Measurements from ENCODE around the gene SPON2.

Gene SPON2

GRCh38 chr4:1208970-1209704, 36.8 kb upstream of the SPON2 start:
- ATAC-seq: no peak
- DNase-seq: no peak

GRCh38 chr4:1208266-1208961, 36.0 kb upstream of the SPON2 start:
- ATAC-seq: no peak
- DNase-seq: no peak

- DNase-seq (no peak), ATAC-seq (no peak)
These were observed 35.4 kb upstream of the SPON2 start for GRCh38 chr4:1207603-1208265.

- DNase-seq (no peak), ATAC-seq (no peak)
These were observed 34.7 kb upstream of the SPON2 start for GRCh38 chr4:1207157-1207470.

- no peak for ATAC-seq
- no peak for DNase-seq
These were observed 34.1 kb upstream of the SPON2 start for GRCh38 chr4:1206299-1207156.

GRCh38 chr4:1205586-1206298, 33.4 kb upstream of the SPON2 start:
- DNase-seq: no peak
- ATAC-seq: no peak

- no peak for DNase-seq
These were observed 32.6 kb upstream of the SPON2 start for GRCh38 chr4:1204828-1205585.

GRCh38 chr4:1204286-1204827, 32.0 kb upstream of the SPON2 start:
- DNase-seq: no peak
- ATAC-seq: no peak

More at GRCh38 chr4:1204828-1205585, 32.6 kb upstream of the SPON2 start:
- ATAC-seq: no peak

- DNase-seq: peak; percentile 8
- ATAC-seq: no peak
These were observed 30.7 kb upstream of the SPON2 start for GRCh38 chr4:1203026-1203616.

- ATAC-seq (no peak), DNase-seq (peak; percentile 5)
These were observed 30.2 kb upstream of the SPON2 start for GRCh38 chr4:1202526-1203011.

GRCh38 chr4:1201851-1202525, 29.6 kb upstream of the SPON2 start:
- DNase-seq: peak; percentile 75
- ATAC-seq: peak; percentile 77

GRCh38 chr4:1200425-1201035, 28.1 kb upstream of the SPON2 start:
- DNase-seq (peak; percentile 22), ATAC-seq (no peak)

- ATAC-seq: no peak
- DNase-seq: peak; percentile 2
These were observed 27.4 kb upstream of the SPON2 start for GRCh38 chr4:1199556-1200331.

- ATAC-seq (no peak), DNase-seq (peak; percentile 1)
These were observed 25.9 kb upstream of the SPON2 start for GRCh38 chr4:1198098-1198844.

GRCh38 chr4:1196421-1197183, 24.2 kb upstream of the SPON2 start:
- ATAC-seq (no peak), DNase-seq (peak; percentile 2)

- peak; percentile 1 for DNase-seq
- no peak for ATAC-seq
These were observed 23.6 kb upstream of the SPON2 start for GRCh38 chr4:1195891-1196401.
